GM04504 (cell line): ENCODE measurements around the gene FCGR3A.
"Not testable (repeated sequence)": the region's sequence is repeated elsewhere in the genome, so short reads cannot be mapped to it uniquely, and the experiment has no call there.

Experiments
- DNase-seq: peaks from one replicate; pipeline ENCODE4 v3.0.0-alpha.2; 2012; ENCODE audit warnings: low read depth

The FCGR3A gene

GRCh38 chr1:161529463-161530104, 20.0 kb downstream of the FCGR3A start:
- not testable (repeated sequence) for DNase-seq

- DNase-seq, result not testable (repeated sequence)
Measured at GRCh38 chr1:161528550-161528949, 21.1 kb downstream of the FCGR3A start.

GRCh38 chr1:161525918-161526317, 23.7 kb downstream of the FCGR3A start:
- not testable (repeated sequence) for DNase-seq

GRCh38 chr1:161525321-161525720, 24.3 kb downstream of the FCGR3A start:
- not testable (repeated sequence) for DNase-seq

- not testable (repeated sequence) for DNase-seq
Measured at GRCh38 chr1:161524742-161525291, 24.8 kb downstream of the FCGR3A start.

- DNase-seq, result peak; percentile 38
Measured at GRCh38 chr1:161523817-161524741, 25.5 kb downstream of the FCGR3A start, which contains the start of gene HSPA6. TSS of gene HSPA6 (plus strand) at chr1:161524540. CDS start at chr1:161524659, 119 bp downstream.

- DNase-seq, result not testable (repeated sequence)
Measured at GRCh38 chr1:161523041-161523816, 26.4 kb downstream of the FCGR3A start.

- DNase-seq, result not testable (repeated sequence)
Measured at GRCh38 chr1:161513953-161514352, 35.7 kb downstream of the FCGR3A start.

- not testable (repeated sequence) for DNase-seq
Measured at GRCh38 chr1:161513448-161513780, 36.2 kb downstream of the FCGR3A start.

- DNase-seq, result not testable (repeated sequence)
Measured at GRCh38 chr1:161512636-161513447, 36.8 kb downstream of the FCGR3A start.

GRCh38 chr1:161511756-161512060, 37.9 kb downstream of the FCGR3A start:
- no peak for DNase-seq

- no peak for DNase-seq
Measured at GRCh38 chr1:161511018-161511755, 38.4 kb downstream of the FCGR3A start.

- DNase-seq, result no peak
Measured at GRCh38 chr1:161510477-161510876, 39.1 kb downstream of the FCGR3A start.

GRCh38 chr1:161506336-161507223, 43.0 kb downstream of the FCGR3A start:
- no peak for DNase-seq

- DNase-seq, result no peak
Measured at GRCh38 chr1:161505686-161506085, 43.9 kb downstream of the FCGR3A start.

GRCh38 chr1:161503394-161503748, 46.2 kb downstream of the FCGR3A start:
- DNase-seq, result no peak

- no peak for DNase-seq
Measured at GRCh38 chr1:161502641-161503393, 46.8 kb downstream of the FCGR3A start.

GRCh38 chr1:161502181-161502580, 47.4 kb downstream of the FCGR3A start:
- no peak for DNase-seq

- DNase-seq, result no peak
Measured at GRCh38 chr1:161501234-161501633, 48.4 kb downstream of the FCGR3A start.
